Occipital lobe (tissue), 3 donors: ENCODE measurements around the gene EIF1. TPM values are rescaled to one million over a fixed set of nuclear protein-coding genes. Genes with fewer than 3 reads are reported as not detected.

Source experiments
- DNase-seq: peaks from one replicate; lab custom pipeline; 2025; lab: John Stamatoyannopoulos, UW
- small RNA-seq: library from RNA; depleted of rRNA; stranded (forward); fragments of <200 nt; gene quantifications from one replicate; pipeline ENCODE3, GENCODE V24; 2014
- total RNA-seq: library from RNA; depleted of rRNA; stranded (reverse); fragments of >200 nt; gene quantifications from one replicate; pipeline ENCODE4 v1.2.3, GENCODE V29; 2014

Gene EIF1
- total RNA-seq, 1 donor from 2014 or later: 95.5 TPM

- no peak for DNase-seq
Measured at GRCh38 chr17:41734139-41734948, 45.7 kb downstream of the EIF1 start, which contains the start of gene HAP1. HAP1 (minus strand) TSS chr17:41734643; CDS start chr17:41734634, 9 bp downstream.

GRCh38 chr17:41734949-41735313 lies 46.2 kb downstream of the EIF1 start:
- no peak for DNase-seq

DNA sequence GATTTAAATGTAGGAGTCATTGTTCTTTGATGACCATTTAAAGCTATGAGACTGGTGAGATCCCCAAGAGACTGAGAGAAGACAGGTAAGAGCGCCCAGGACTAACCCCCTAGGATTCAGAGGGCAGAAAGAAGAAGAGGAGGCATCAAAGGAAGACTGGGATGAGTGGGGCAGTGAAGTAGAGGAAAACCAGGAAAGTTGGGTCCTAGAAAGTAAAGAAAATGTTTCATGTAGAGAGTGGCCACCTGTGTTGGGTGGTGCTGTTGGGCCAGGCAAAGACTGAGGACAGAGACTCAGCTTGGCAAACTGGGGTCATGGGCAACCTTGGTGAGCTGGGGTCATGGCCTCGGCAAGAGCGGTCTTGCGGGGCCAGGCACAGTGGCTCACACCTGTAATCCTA lies 47.1 kb downstream of the EIF1 start:
- DNase-seq: no peak

- no peak for DNase-seq
Measured at GRCh38 chr17:41736983-41737679, 48.4 kb downstream of the EIF1 start.

- DNase-seq: no peak
Measured at GRCh38 chr17:41737680-41738023, 49.0 kb downstream of the EIF1 start.

GRCh38 chr17:41738077-41738800 lies 49.6 kb downstream of the EIF1 start:
- peak; percentile 54 for DNase-seq

GRCh38 chr17:41738801-41739112 lies 50.1 kb downstream of the EIF1 start:
- DNase-seq: no peak

- no peak for DNase-seq
Measured at GRCh38 chr17:41739661-41740352, 51.1 kb downstream of the EIF1 start.

DNA sequence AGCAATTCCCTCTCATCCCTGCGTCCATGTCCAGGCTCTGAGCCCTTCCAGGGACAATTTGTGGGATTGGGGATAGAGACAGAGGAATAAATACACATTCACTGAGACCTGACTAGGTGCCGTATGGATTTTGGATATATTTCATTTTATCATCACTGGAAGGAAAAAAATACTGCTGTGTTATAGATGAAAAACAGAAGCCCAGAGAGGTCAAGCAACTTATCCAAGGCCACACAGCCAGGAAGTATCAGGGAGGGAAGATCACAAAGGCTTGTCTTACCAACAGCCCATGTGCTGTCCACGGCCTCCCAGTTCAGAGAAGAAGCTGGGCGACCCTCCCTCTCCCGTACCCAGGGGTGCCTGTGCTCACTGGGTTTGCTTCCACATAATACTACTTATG lies 51.8 kb downstream of the EIF1 start:
- DNase-seq: no peak

- no peak for DNase-seq
Measured at GRCh38 chr17:41741709-41742108, 53.0 kb downstream of the EIF1 start.

Small RNA genes within 50 kb of the gene (small RNA-seq; reads per million reads assigned to genes)
- not detected for gene RN7SL399P
- gene RNA5SP442: 0.09 reads per million

Other genes starting within 250 kb of the EIF1 start
- not detected for gene KRT38, start 247.9 kb upstream of the EIF1 start, total RNA-seq
- gene KRT32, start 221.5 kb upstream of the EIF1 start, total RNA-seq: not detected
- gene KRT35, start 207.7 kb upstream of the EIF1 start, total RNA-seq: not detected
- not detected for gene KRT36, start 199.0 kb upstream of the EIF1 start, total RNA-seq
- gene KRT13, start 183.3 kb upstream of the EIF1 start, total RNA-seq: 0.78 TPM
- 0.16 TPM for gene KRT15, start 170.0 kb upstream of the EIF1 start, total RNA-seq
- 11.4 TPM for gene KRT19, start 160.6 kb upstream of the EIF1 start, total RNA-seq
- gene KRT9, start 116.8 kb upstream of the EIF1 start, total RNA-seq: not detected
- 0.31 TPM for gene KRT14, start 102.0 kb upstream of the EIF1 start, total RNA-seq
- gene KRT16, start 76.1 kb upstream of the EIF1 start, total RNA-seq: not detected
- 0.31 TPM for gene KRT17, start 64.3 kb upstream of the EIF1 start, total RNA-seq
- gene GAST, start 23.4 kb downstream of the EIF1 start, total RNA-seq: not detected
- gene HAP1, start 45.8 kb downstream of the EIF1 start, total RNA-seq: 0.16 TPM
- gene JUP, start 97.8 kb downstream of the EIF1 start, total RNA-seq: 37.4 TPM
- 10.3 TPM for gene P3H4, start 123.1 kb downstream of the EIF1 start, total RNA-seq
- 11.2 TPM for gene FKBP10, start 124.1 kb downstream of the EIF1 start, total RNA-seq
- gene NT5C3B, start 147.3 kb downstream of the EIF1 start, total RNA-seq: 85.8 TPM
- gene KLHL10, start 148.9 kb downstream of the EIF1 start, total RNA-seq: not detected
- 74.9 TPM for gene KLHL11, start 176.5 kb downstream of the EIF1 start, total RNA-seq
- 118 TPM for gene ACLY, start 230.1 kb downstream of the EIF1 start, total RNA-seq
- 1.6 TPM for gene ODAD4, start 241.7 kb downstream of the EIF1 start, total RNA-seq